MM.1S (cell line): Measurements from ENCODE around the gene PCDHA1.
A peak's percentile ranks its signal among the peaks of the same experiment; 100 is the strongest.
"Not testable (repeated sequence)": the region's sequence is repeated elsewhere in the genome, so short reads cannot be mapped to it uniquely, and the experiment has no call there.

ENCODE experiments used
- DNase-seq: peaks from one replicate; pipeline ENCODE4 v3.0.0-alpha.2; 2015
- H2AFZ ChIP-seq: fragments of 300-600 bp; sonication (generic); 2 replicates; pipeline ENCODE4 v1.6.0; 2016; ENCODE audit warnings: antibody characterized with exemption, low read length
- H3F3A ChIP-seq: fragments of 300-600 bp; sonication (generic); 2 replicates; pipeline ENCODE4 v1.6.1; 2016; ENCODE audit warnings: mild to moderate bottlenecking, antibody characterized with exemption, low read length, moderate library complexity, mixed read lengths; ENCODE audit not compliant: insufficient read depth
- H3K27ac ChIP-seq: fragments of 300-600 bp; sonication (generic); 2 replicates; pipeline ENCODE4 v1.5.1; 2016; ENCODE audit warnings: mild to moderate bottlenecking, low read length
- H3K27me3 ChIP-seq: fragments of 300-600 bp; sonication (generic); replicated peaks from 2 replicates; pipeline ENCODE4 v1.6.0; 2016; ENCODE audit warnings: low read length; ENCODE audit not compliant: insufficient read depth
- H3K36me3 ChIP-seq: fragments of 300-600 bp; sonication (generic); replicated peaks from 2 replicates; pipeline ENCODE4 v1.6.1; 2016; ENCODE audit warnings: mild to moderate bottlenecking, low read length, mixed read lengths; ENCODE audit not compliant: insufficient read depth
- H3K4me1 ChIP-seq: fragments of 300-600 bp; sonication (generic); 2 replicates; pipeline ENCODE4 v1.6.1; 2016; ENCODE audit warnings: low read length, mixed read lengths
- H3K4me2 ChIP-seq: fragments of 300-600 bp; sonication (generic); 2 replicates; pipeline ENCODE4 v1.6.0; 2016; ENCODE audit warnings: low read depth, low read length
- H3K4me3 ChIP-seq: fragments of 300-600 bp; sonication (generic); 2 replicates; pipeline ENCODE4 v1.5.1; 2016; ENCODE audit warnings: low read length, mixed read lengths
- H3K79me2 ChIP-seq: fragments of 300-600 bp; sonication (generic); 2 replicates; pipeline ENCODE4 v1.6.1; 2016; ENCODE audit warnings: mixed run types, low read length, mixed read lengths
- H3K9ac ChIP-seq: fragments of 300-600 bp; sonication (generic); 2 replicates; pipeline ENCODE4 v1.6.1; 2016; ENCODE audit warnings: low read length, mixed read lengths
- H3K9me2 ChIP-seq: fragments of 300-600 bp; sonication (generic); replicated peaks from 2 replicates; pipeline ENCODE4 v1.6.1; 2016; ENCODE audit warnings: mild to moderate bottlenecking, low read length, mixed read lengths; ENCODE audit not compliant: insufficient read depth
- H3K9me3 ChIP-seq: fragments of 300-600 bp; sonication (generic); replicated peaks from 2 replicates; pipeline ENCODE4 v1.6.1; 2016; ENCODE audit warnings: mild to moderate bottlenecking, low read length, mixed read lengths; ENCODE audit not compliant: insufficient read depth
- H4K20me1 ChIP-seq: fragments of 300-600 bp; sonication (generic); 2 replicates; pipeline ENCODE4 v1.6.1; 2016; ENCODE audit warnings: mild to moderate bottlenecking, low read length, moderate library complexity, mixed read lengths; ENCODE audit not compliant: insufficient read depth
- CTCF ChIP-seq: fragments of 300-600 bp; sonication (generic); IDR thresholded peaks from 2 replicates; pipeline ENCODE4 v1.5.1; 2016; ENCODE audit warnings: antibody characterized with exemption, low read length, mixed read lengths
- EZH2 ChIP-seq: fragments of 300-600 bp; sonication (generic); optimal IDR thresholded peaks from 2 replicates; pipeline ENCODE3; 2017; ENCODE audit warnings: low read depth, mild to moderate bottlenecking, antibody characterized with exemption, low read length, mixed read lengths
- EZH2phosphoT487 ChIP-seq: fragments of 300-600 bp; sonication (generic); IDR thresholded peaks from 2 replicates; pipeline ENCODE4 v1.6.1; 2018; ENCODE audit warnings: antibody characterized with exemption, low read length

PCDHA1 gene

GRCh38 chr5:140833993-140834392, 48.1 kb downstream of the PCDHA1 start, which contains the start of gene PCDHA7:
PCDHA7 (plus strand) TSS chr5:140834269; CDS start chr5:140834384, 115 bp downstream.
- Histone ChIP-seq H3K79me2 (no peaks in the 10 kb centered on the region), H3K4me3 (no peak within 1 kb of the TSS), H3F3A (no peaks in the 10 kb centered on the region), H4K20me1 (no peaks in the 10 kb centered on the region), H3K9ac (no peak within 1 kb of the TSS), H3K4me2 (no peak within 1 kb of the TSS), H3K9me3 (no peaks in the 10 kb centered on the region), H3K36me3 (no peaks in the 10 kb centered on the region), H3K9me2 (no peaks in the 10 kb centered on the region), H3K27me3 (no peaks in the 10 kb centered on the region), H3K4me1 (no peaks in the 10 kb centered on the region), H3K27ac (no peak within 1 kb of the TSS), H2AFZ (no peak within 1 kb of the TSS)
- DNase-seq: no peak
- TF ChIP-seq EZH2 (no peak), CTCF (no peak), EZH2phosphoT487 (no peak)

GRCh38 chr5:140834439-140835008, 48.6 kb downstream of the PCDHA1 start:
- not testable (repeated sequence) for H2AFZ ChIP-seq, H3K36me3 ChIP-seq, H3K27ac ChIP-seq, H3K9me3 ChIP-seq, H3K27me3 ChIP-seq, H3K9me2 ChIP-seq, H3K4me3 ChIP-seq, H4K20me1 ChIP-seq, H3K4me1 ChIP-seq, DNase-seq, H3K79me2 ChIP-seq, H3K4me2 ChIP-seq, H3K9ac ChIP-seq, H3F3A ChIP-seq

GRCh38 chr5:140835622-140836510, 49.9 kb downstream of the PCDHA1 start:
- Histone ChIP-seq H3K27me3 (no peaks in the 10 kb centered on the region), H3K79me2 (no peaks in the 10 kb centered on the region), H3K4me2 (no peak overlapping the region), H3F3A (no peaks in the 10 kb centered on the region), H3K4me1 (no peaks in the 10 kb centered on the region), H3K9me2 (no peaks in the 10 kb centered on the region), H3K27ac (no peak overlapping the region), H4K20me1 (no peaks in the 10 kb centered on the region), H3K36me3 (no peaks in the 10 kb centered on the region), H3K4me3 (no peak overlapping the region), H3K9ac (no peak overlapping the region), H3K9me3 (no peaks in the 10 kb centered on the region), H2AFZ (no peak overlapping the region)
- DNase-seq: no peak
- no peak for TF ChIP-seq EZH2

- TF ChIP-seq EZH2phosphoT487 (no peak), EZH2 (no peak), CTCF (peak; percentile 54)
- Histone ChIP-seq H3K27ac (no peak within 1 kb of the TSS), H3K9ac (no peak within 1 kb of the TSS), H3K27me3 (no peaks in the 10 kb centered on the region), H3K79me2 (no peaks in the 10 kb centered on the region), H3K4me2 (peak within 1 kb of the TSS; percentile 29; the same call in 1 of the 2 replicates), H2AFZ (peak within 1 kb of the TSS; percentile 52), H3K9me3 (no peaks in the 10 kb centered on the region), H3K4me1 (no peaks in the 10 kb centered on the region), H3K9me2 (no peaks in the 10 kb centered on the region), H3K4me3 (no peak within 1 kb of the TSS), H3F3A (no peaks in the 10 kb centered on the region), H3K36me3 (no peaks in the 10 kb centered on the region), H4K20me1 (no peaks in the 10 kb centered on the region)
- peak; percentile 47 for DNase-seq
Measured at GRCh38 chr5:140840978-140841962, 55.3 kb downstream of the PCDHA1 start, which contains the start of gene PCDHA8. PCDHA8 (plus strand) TSS chr5:140841187; CDS start chr5:140841322, 135 bp downstream.
